Renal cortex interstitium (tissue), 11 donors: Measurements from ENCODE around the gene CFAP46. TPM values are rescaled to one million over a fixed set of nuclear protein-coding genes. Genes with fewer than 3 reads are reported as not detected.

Experiments used
- DNase-seq, 11 donors: peaks; one replicate each; pipeline ENCODE4 v3.0.0-alpha.2; 2013; ENCODE audit warnings: low read depth in 9 of 11, low spot score in 4 of 11; ENCODE audit errors: extremely low read depth in 1 of 11
- polyA plus RNA-seq, 3 donors: library from polyadenylated mRNA; unstranded; fragments of 120-200 nt; gene quantifications; one replicate each; pipeline ENCODE4 v1.2.1, GENCODE V29; 2013; ENCODE audit not compliant: insufficient read length in 3 of 3

Gene CFAP46
- polyA plus RNA-seq, 3 donors = 7.7 to 11.4 (median 8.0) TPM

GRCh38 chr10:132981746-132982145 lies 39.4 kb upstream of the CFAP46 start:
- no peak for DNase-seq

- no peak for DNase-seq
Measured at GRCh38 chr10:132981173-132981555, 38.8 kb upstream of the CFAP46 start.

GRCh38 chr10:132980426-132981172 lies 38.2 kb upstream of the CFAP46 start:
- DNase-seq = no peak

- DNase-seq = no peak
Measured at GRCh38 chr10:132979491-132980425, 37.4 kb upstream of the CFAP46 start.

GRCh38 chr10:132978542-132978941 lies 36.2 kb upstream of the CFAP46 start:
- no peak for DNase-seq

- DNase-seq = no peak
Measured at GRCh38 chr10:132977807-132978206, 35.4 kb upstream of the CFAP46 start.

GRCh38 chr10:132977076-132977475 lies 34.7 kb upstream of the CFAP46 start:
- no peak for DNase-seq

GRCh38 chr10:132975831-132976682 lies 33.7 kb upstream of the CFAP46 start:
- DNase-seq = no peak

- DNase-seq = no peak
Measured at GRCh38 chr10:132974886-132975830, 32.8 kb upstream of the CFAP46 start.

GRCh38 chr10:132974249-132974796 lies 32.0 kb upstream of the CFAP46 start:
- no peak for DNase-seq

GRCh38 chr10:132973903-132974241 lies 31.5 kb upstream of the CFAP46 start:
- DNase-seq = no peak

- DNase-seq = no peak
Measured at GRCh38 chr10:132972986-132973902, 30.9 kb upstream of the CFAP46 start.

GRCh38 chr10:132972149-132972985 lies 30.0 kb upstream of the CFAP46 start:
- DNase-seq = no peak

GRCh38 chr10:132971448-132972148 lies 29.2 kb upstream of the CFAP46 start:
- DNase-seq = no peak

GRCh38 chr10:132970641-132971438 lies 28.5 kb upstream of the CFAP46 start:
- no peak for DNase-seq
